Effector memory CD4-positive, alpha-beta T cell (primary cell): ENCODE results near the gene TRIM16.
"Not testable (repeated sequence)": the region's sequence is repeated elsewhere in the genome, so short reads cannot be mapped to it uniquely, and the experiment has no call there.

Source experiments
- DNase-seq, 3 donors: peaks; one replicate each; pipeline ENCODE4 v3.0.0-alpha.2; 2020
- H3K27ac ChIP-seq: 2 replicates; pipeline ENCODE4 v1.7.0; 2013; ENCODE audit warnings: mild to moderate bottlenecking, low read length, moderate library complexity; ENCODE audit not compliant: insufficient read depth, poor library complexity, severe bottlenecking
- H3K27me3 ChIP-seq: replicated peaks from 2 replicates; pipeline ENCODE4 v1.7.0; 2013; ENCODE audit warnings: mild to moderate bottlenecking, low read length; ENCODE audit not compliant: insufficient read depth, control insufficient read depth, poor library complexity, severe bottlenecking
- H3K36me3 ChIP-seq: 2 replicates; pipeline ENCODE4 v1.7.0; 2013; ENCODE audit warnings: mild to moderate bottlenecking, low read length, moderate library complexity; ENCODE audit not compliant: control insufficient read depth, insufficient read depth
- H3K4me1 ChIP-seq: 2 replicates; pipeline ENCODE4 v1.7.0; 2013; ENCODE audit warnings: low read length, mild to moderate bottlenecking; ENCODE audit not compliant: control insufficient read depth, insufficient read depth, poor library complexity, severe bottlenecking
- H3K4me3 ChIP-seq: 2 replicates; pipeline ENCODE4 v1.7.0; 2013; ENCODE audit warnings: low read length, low read depth, mild to moderate bottlenecking; ENCODE audit not compliant: insufficient read depth, poor library complexity, severe bottlenecking
- H3K9me3 ChIP-seq: 2 replicates; pipeline ENCODE4 v1.7.0; 2013; ENCODE audit warnings: mild to moderate bottlenecking, low read length, moderate library complexity; ENCODE audit not compliant: control insufficient read depth

The TRIM16 gene

GRCh38 chr17:15622124-15622523, 62.0 kb downstream of the TRIM16 start:
- H3K4me1 ChIP-seq, H3K36me3 ChIP-seq, DNase-seq, H3K27me3 ChIP-seq, H3K4me3 ChIP-seq, H3K9me3 ChIP-seq, H3K27ac ChIP-seq: not testable (repeated sequence)

- H3K27me3 ChIP-seq, DNase-seq, H3K9me3 ChIP-seq, H3K4me1 ChIP-seq, H3K4me3 ChIP-seq, H3K36me3 ChIP-seq, H3K27ac ChIP-seq: not testable (repeated sequence)
These were observed 64.6 kb downstream of the TRIM16 start, which contains the start of gene FBXW10B for GRCh38 chr17:15619331-15620058. Gene FBXW10B, minus strand, starts transcription at chr17:15619704. Its CDS starts 192 bp downstream, at chr17:15619512.

- not testable (repeated sequence) for H3K4me3 ChIP-seq
These were observed 67.3 kb downstream of the TRIM16 start for GRCh38 chr17:15616828-15617227.

GRCh38 chr17:15615850-15616249, 68.3 kb downstream of the TRIM16 start:
- H3K27me3 ChIP-seq, H3K4me1 ChIP-seq, H3K4me3 ChIP-seq, H3K27ac ChIP-seq, H3K9me3 ChIP-seq, DNase-seq, H3K36me3 ChIP-seq: not testable (repeated sequence)

More at GRCh38 chr17:15616828-15617227, 67.3 kb downstream of the TRIM16 start:
- DNase-seq, H3K36me3 ChIP-seq, H3K27ac ChIP-seq, H3K4me1 ChIP-seq, H3K9me3 ChIP-seq, H3K27me3 ChIP-seq: not testable (repeated sequence)

- not testable (repeated sequence) for H3K36me3 ChIP-seq, H3K27ac ChIP-seq, H3K4me3 ChIP-seq, H3K27me3 ChIP-seq, H3K9me3 ChIP-seq, DNase-seq, H3K4me1 ChIP-seq
These were observed 71.0 kb downstream of the TRIM16 start for GRCh38 chr17:15613111-15613510.

- DNase-seq, H3K4me3 ChIP-seq, H3K27me3 ChIP-seq: not testable (repeated sequence)
These were observed 91.2 kb downstream of the TRIM16 start for GRCh38 chr17:15592960-15593359.

GRCh38 chr17:15591986-15592385, 92.1 kb downstream of the TRIM16 start:
- H3K36me3 ChIP-seq, H3K27ac ChIP-seq, DNase-seq, H3K4me1 ChIP-seq, H3K27me3 ChIP-seq, H3K4me3 ChIP-seq, H3K9me3 ChIP-seq: not testable (repeated sequence)

More at GRCh38 chr17:15592960-15593359, 91.2 kb downstream of the TRIM16 start:
- not testable (repeated sequence) for H3K9me3 ChIP-seq, H3K4me1 ChIP-seq, H3K27ac ChIP-seq, H3K36me3 ChIP-seq

GRCh38 chr17:15590844-15591243, 93.3 kb downstream of the TRIM16 start:
- H3K36me3 ChIP-seq, H3K27ac ChIP-seq, H3K27me3 ChIP-seq, DNase-seq, H3K4me3 ChIP-seq, H3K4me1 ChIP-seq, H3K9me3 ChIP-seq: not testable (repeated sequence)

- not testable (repeated sequence) for DNase-seq, H3K27ac ChIP-seq, H3K4me1 ChIP-seq, H3K36me3 ChIP-seq, H3K9me3 ChIP-seq, H3K4me3 ChIP-seq, H3K27me3 ChIP-seq
These were observed 94.3 kb downstream of the TRIM16 start for GRCh38 chr17:15589544-15590536.

- H3K27ac ChIP-seq, H3K4me3 ChIP-seq, H3K9me3 ChIP-seq, H3K27me3 ChIP-seq, H3K4me1 ChIP-seq, H3K36me3 ChIP-seq, DNase-seq: not testable (repeated sequence)
These were observed 96.1 kb downstream of the TRIM16 start for GRCh38 chr17:15588017-15588416.
